ENCODE results near the gene ABHD2.

DNA sequence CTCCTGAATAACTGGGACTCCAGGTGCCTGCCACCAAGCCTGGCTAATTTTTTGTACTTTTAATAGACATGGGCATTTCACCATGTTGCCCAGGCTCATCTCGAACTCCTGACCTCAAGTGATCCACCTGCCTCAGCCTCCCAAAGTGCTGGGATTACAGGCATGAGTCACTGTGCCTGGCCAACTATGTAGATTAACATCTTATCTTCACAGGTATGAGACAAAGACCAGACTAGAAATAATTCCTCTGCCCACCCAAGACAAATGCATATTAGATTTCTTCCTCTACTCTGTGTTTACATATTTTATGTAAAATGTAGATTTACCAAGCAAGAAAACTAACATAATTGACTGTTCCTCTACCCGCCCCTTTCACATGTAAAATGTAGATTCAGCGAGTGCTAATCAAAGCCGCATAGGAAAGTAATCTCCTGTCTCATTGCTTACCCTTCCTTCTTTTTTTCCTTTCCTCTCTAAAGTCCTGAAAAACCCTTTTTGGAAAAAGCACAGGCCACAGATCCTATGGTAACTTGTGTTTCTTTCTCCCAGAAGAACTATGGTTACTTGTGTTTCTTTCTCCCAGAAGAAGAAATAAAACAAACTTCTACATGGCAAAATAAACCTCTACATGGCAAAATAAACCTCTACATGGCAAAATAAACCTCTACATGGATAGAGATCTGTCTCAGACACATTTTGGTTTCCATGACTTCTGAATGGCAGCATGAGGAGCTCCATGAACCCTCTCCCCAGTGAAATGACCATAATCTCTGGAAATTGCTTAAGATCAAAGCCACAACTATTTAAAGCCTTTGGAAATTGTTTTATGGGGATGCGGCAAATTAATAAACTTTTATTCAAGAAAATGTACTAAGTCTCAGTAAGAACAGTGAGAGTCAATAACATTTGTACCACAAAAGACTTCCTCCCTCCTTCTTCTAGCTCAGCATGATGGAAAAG, 9.1 kb upstream of the ABHD2 start:
- TF ChIP-seq, protein P1, sequence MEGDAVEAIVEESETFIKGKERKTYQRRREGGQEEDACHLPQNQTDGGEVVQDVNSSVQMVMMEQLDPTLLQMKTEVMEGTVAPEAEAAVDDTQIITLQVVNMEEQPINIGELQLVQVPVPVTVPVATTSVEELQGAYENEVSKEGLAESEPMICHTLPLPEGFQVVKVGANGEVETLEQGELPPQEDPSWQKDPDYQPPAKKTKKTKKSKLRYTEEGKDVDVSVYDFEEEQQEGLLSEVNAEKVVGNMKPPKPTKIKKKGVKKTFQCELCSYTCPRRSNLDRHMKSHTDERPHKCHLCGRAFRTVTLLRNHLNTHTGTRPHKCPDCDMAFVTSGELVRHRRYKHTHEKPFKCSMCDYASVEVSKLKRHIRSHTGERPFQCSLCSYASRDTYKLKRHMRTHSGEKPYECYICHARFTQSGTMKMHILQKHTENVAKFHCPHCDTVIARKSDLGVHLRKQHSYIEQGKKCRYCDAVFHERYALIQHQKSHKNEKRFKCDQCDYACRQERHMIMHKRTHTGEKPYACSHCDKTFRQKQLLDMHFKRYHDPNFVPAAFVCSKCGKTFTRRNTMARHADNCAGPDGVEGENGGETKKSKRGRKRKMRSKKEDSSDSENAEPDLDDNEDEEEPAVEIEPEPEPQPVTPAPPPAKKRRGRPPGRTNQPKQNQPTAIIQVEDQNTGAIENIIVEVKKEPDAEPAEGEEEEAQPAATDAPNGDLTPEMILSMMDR (conservative IDR thresholded peaks at IDR 0.05; ENCODE audit: low read depth in 2 of 2), result no peak
- TF ChIP-seq, protein P2, sequence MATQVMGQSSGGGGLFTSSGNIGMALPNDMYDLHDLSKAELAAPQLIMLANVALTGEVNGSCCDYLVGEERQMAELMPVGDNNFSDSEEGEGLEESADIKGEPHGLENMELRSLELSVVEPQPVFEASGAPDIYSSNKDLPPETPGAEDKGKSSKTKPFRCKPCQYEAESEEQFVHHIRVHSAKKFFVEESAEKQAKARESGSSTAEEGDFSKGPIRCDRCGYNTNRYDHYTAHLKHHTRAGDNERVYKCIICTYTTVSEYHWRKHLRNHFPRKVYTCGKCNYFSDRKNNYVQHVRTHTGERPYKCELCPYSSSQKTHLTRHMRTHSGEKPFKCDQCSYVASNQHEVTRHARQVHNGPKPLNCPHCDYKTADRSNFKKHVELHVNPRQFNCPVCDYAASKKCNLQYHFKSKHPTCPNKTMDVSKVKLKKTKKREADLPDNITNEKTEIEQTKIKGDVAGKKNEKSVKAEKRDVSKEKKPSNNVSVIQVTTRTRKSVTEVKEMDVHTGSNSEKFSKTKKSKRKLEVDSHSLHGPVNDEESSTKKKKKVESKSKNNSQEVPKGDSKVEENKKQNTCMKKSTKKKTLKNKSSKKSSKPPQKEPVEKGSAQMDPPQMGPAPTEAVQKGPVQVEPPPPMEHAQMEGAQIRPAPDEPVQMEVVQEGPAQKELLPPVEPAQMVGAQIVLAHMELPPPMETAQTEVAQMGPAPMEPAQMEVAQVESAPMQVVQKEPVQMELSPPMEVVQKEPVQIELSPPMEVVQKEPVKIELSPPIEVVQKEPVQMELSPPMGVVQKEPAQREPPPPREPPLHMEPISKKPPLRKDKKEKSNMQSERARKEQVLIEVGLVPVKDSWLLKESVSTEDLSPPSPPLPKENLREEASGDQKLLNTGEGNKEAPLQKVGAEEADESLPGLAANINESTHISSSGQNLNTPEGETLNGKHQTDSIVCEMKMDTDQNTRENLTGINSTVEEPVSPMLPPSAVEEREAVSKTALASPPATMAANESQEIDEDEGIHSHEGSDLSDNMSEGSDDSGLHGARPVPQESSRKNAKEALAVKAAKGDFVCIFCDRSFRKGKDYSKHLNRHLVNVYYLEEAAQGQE (IDR thresholded peaks at IDR 0.05; ENCODE audit: unreplicated experiment), result no peak
- no peak for TF ChIP-seq JUNB (IDR thresholded peaks at IDR 0.05; ENCODE audit: unreplicated experiment)
- no peak for TF ChIP-seq STAT1 (IDR thresholded peaks at IDR 0.05; ENCODE audit: unreplicated experiment)
- TF ChIP-seq EZH2phosphoT487 (IDR thresholded peaks at IDR 0.05; ENCODE audit: unreplicated experiment), result no peak
- TF ChIP-seq EZH2 (IDR thresholded peaks at IDR 0.05; ENCODE audit: low read depth, unreplicated experiment), result no peak

Measured in GM23338 (cell line).